Vagina (tissue), 2 donors: ENCODE measurements around the gene CD180. TPM values are rescaled to one million over a fixed set of nuclear protein-coding genes. Genes with fewer than 3 reads are reported as not detected.

ENCODE experiments used
- DNase-seq, 2 donors: peaks; one replicate each; pipeline ENCODE4 v3.0.0-alpha.2; 2017; ENCODE audit errors: extremely low spot score in 2 of 2
- H3K27ac ChIP-seq: fragments of 200-600 bp; sonication (generic); one replicate; pipeline ENCODE4 v1.5.1; 2019
- H3K27me3 ChIP-seq: fragments of 200-600 bp; sonication (generic); one replicate; pipeline ENCODE4 v1.5.1; 2019
- H3K36me3 ChIP-seq, 2 donors: fragments of 200-600 bp; sonication (generic); one replicate each; pipeline ENCODE4 v1.5.1; 2017 to 2019
- H3K4me1 ChIP-seq: fragments of 200-600 bp; sonication (generic); one replicate; pipeline ENCODE4 v1.5.1; 2019
- H3K4me3 ChIP-seq, 2 donors: fragments of 200-600 bp; sonication (generic); 1 replicate in 1 of 2; 2 replicates in 1 of 2; pipeline ENCODE4 v1.5.1; 2016 to 2019
- H3K9me3 ChIP-seq: fragments of 200-600 bp; sonication (generic); one replicate; pipeline ENCODE4 v1.5.1; 2019
- CTCF ChIP-seq, 3 experiments: fragments of 450-650 bp in 2 of 3; fragments of 200-600 bp in 1 of 3; sonication (generic) in 1 of 3; IDR thresholded peaks; one replicate each; pipeline ENCODE4 v1.5.1; 2017 to 2019; ENCODE audit warnings: antibody characterized with exemption in 3 of 3, mild to moderate bottlenecking in 2 of 3, moderate library complexity in 2 of 3
- POLR2A ChIP-seq, 2 donors: fragments of 450-650 bp; IDR thresholded peaks; one replicate each; pipeline ENCODE4 v1.6.1; 2017; ENCODE audit warnings: antibody characterized with exemption in 2 of 2, mild to moderate bottlenecking in 2 of 2, moderate library complexity in 2 of 2
- POLR2AphosphoS5 ChIP-seq, 2 donors: sonication (generic); formaldehyde crosslinking; IDR thresholded peaks; one replicate each; pipeline ENCODE4 v1.9.0; 2017; ENCODE audit warnings: antibody characterized with exemption in 2 of 2, mild to moderate bottlenecking in 2 of 2, low read depth in 1 of 2; ENCODE audit not compliant: insufficient read depth in 1 of 2
- intact Hi-C: fragments of 100-400 bp; cut with DNase I; formaldehyde crosslinking; loops from one replicate; pipeline ENCODE4 v1.15.1; 2023
- total RNA-seq: library from RNA; depleted of rRNA; stranded (reverse); fragments of >200 nt; gene quantifications from one replicate; pipeline ENCODE4 v1.2.3, GENCODE V29; 2016

The CD180 gene
- total RNA-seq, 1 donor from 2014 or later = 2.0 TPM

DNA sequence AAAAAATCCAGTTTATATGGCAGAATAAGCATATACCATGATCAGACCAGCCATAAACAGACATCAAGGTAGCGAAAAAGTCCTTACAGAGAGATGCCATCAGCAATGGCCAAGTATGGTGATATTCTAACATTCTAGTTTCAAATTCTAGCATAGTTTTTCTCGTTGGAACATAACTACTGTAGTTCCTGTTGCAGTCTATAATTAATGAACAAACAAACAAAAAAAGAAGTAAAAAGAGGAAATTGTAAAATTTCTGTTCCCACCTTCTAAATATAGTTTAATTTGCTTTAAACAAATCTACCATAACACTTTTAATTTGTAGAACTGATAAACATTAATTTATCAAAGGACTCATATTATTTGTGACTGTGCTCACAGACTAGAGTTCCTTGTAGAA lies 9.9 kb upstream of the CD180 start:
- DNase-seq = no peak
- H3K4me1 ChIP-seq = peaks cover 28% of the 10 kb centered on the region
- no peak for TF ChIP-seq POLR2AphosphoS5 (IDR thresholded peaks at IDR 0.05; ENCODE audit: insufficient read depth in 1 of 2, low read depth in 1 of 2)
- no peak for TF ChIP-seq CTCF (IDR thresholded peaks at IDR 0.05)
- TF ChIP-seq POLR2A (IDR thresholded peaks at IDR 0.05) = no peak
- no peaks in the 10 kb centered on the region for H3K9me3 ChIP-seq
- peak overlapping the region; percentile 51 for H3K27ac ChIP-seq
- no peaks in the 10 kb centered on the region for H3K27me3 ChIP-seq
- no peak overlapping the region for H3K4me3 ChIP-seq
- intact Hi-C loops = loop anchor here (10.0 kb wide), 1 partner anchor 52 kb away; no protein-coding TSS in a partner anchor
- H3K36me3 ChIP-seq = no peaks in the 10 kb centered on the region

GRCh38 chr5:67205981-67206380 lies 9.4 kb upstream of the CD180 start:
- Histone ChIP-seq H3K36me3 (no peaks in the 10 kb centered on the region), H3K27ac (peak overlapping the region; percentile 51), H3K9me3 (no peaks in the 10 kb centered on the region), H3K4me3 (no peak overlapping the region), H3K27me3 (no peaks in the 10 kb centered on the region), H3K4me1 (peaks cover 28% of the 10 kb centered on the region)
- intact Hi-C loops = loop anchor here (10.0 kb wide), 1 partner anchor 51 kb away; no protein-coding TSS in a partner anchor
- TF ChIP-seq CTCF (IDR thresholded peaks at IDR 0.05) (no peak), POLR2A (IDR thresholded peaks at IDR 0.05) (no peak), POLR2AphosphoS5 (IDR thresholded peaks at IDR 0.05; ENCODE audit: insufficient read depth in 1 of 2, low read depth in 1 of 2) (no peak)
- DNase-seq = no peak

- H3K27me3 ChIP-seq = no peaks in the 10 kb centered on the region
- H3K4me3 ChIP-seq = no peak overlapping the region
- H3K36me3 ChIP-seq = no peaks in the 10 kb centered on the region
- H3K27ac ChIP-seq = peak overlapping the region; percentile 9
- H3K4me1 ChIP-seq = peaks cover 28% of the 10 kb centered on the region
- DNase-seq = no peak
- intact Hi-C loops = loop anchor here (10.0 kb wide), 1 partner anchor 50 kb away; no protein-coding TSS in a partner anchor
- no peaks in the 10 kb centered on the region for H3K9me3 ChIP-seq
- no peak for TF ChIP-seq POLR2AphosphoS5 (IDR thresholded peaks at IDR 0.05; ENCODE audit: insufficient read depth in 1 of 2, low read depth in 1 of 2)
- TF ChIP-seq CTCF (IDR thresholded peaks at IDR 0.05) = no peak
- TF ChIP-seq POLR2A (IDR thresholded peaks at IDR 0.05) = no peak
Observed at GRCh38 chr5:67204821-67205220, 8.2 kb upstream of the CD180 start.

GRCh38 chr5:67203701-67204074 lies 7.1 kb upstream of the CD180 start:
- H3K4me1 ChIP-seq = peaks cover 28% of the 10 kb centered on the region
- no peaks in the 10 kb centered on the region for H3K9me3 ChIP-seq
- no peaks in the 10 kb centered on the region for H3K27me3 ChIP-seq
- H3K27ac ChIP-seq = no peak overlapping the region
- no peak for DNase-seq
- H3K4me3 ChIP-seq = no peak overlapping the region
- TF ChIP-seq POLR2A (IDR thresholded peaks at IDR 0.05) (no peak), POLR2AphosphoS5 (IDR thresholded peaks at IDR 0.05; ENCODE audit: insufficient read depth in 1 of 2, low read depth in 1 of 2) (no peak), CTCF (IDR thresholded peaks at IDR 0.05) (no peak)
- intact Hi-C loops = loop anchor here (10.0 kb wide), 1 partner anchor 49 kb away; no protein-coding TSS in a partner anchor
- no peaks in the 10 kb centered on the region for H3K36me3 ChIP-seq

DNA sequence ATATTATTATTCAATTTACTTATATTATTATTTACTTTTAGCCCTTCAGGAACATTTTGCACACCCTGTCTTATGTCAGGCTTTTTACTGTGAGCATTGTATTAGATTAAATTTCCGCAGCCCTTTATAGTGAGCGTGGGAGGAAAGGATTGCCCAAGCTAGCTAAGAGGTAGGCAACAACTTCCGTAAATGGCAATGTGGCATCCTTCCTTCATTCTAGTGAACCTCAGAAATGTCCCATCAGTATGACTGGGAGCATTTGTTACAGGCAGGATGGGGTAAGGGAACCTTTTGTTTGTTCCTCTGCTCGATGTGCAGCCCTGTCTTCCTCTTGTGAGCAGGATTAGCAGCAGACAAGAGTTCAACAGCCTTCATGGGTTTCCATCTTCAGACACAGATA lies 6.2 kb upstream of the CD180 start:
- no peak overlapping the region for H3K27ac ChIP-seq
- peaks cover 28% of the 10 kb centered on the region for H3K4me1 ChIP-seq
- no peak for TF ChIP-seq CTCF (IDR thresholded peaks at IDR 0.05)
- TF ChIP-seq POLR2AphosphoS5 (IDR thresholded peaks at IDR 0.05; ENCODE audit: insufficient read depth in 1 of 2, low read depth in 1 of 2) = no peak
- no peak for TF ChIP-seq POLR2A (IDR thresholded peaks at IDR 0.05)
- H3K27me3 ChIP-seq = no peaks in the 10 kb centered on the region
- H3K4me3 ChIP-seq = no peak overlapping the region
- H3K9me3 ChIP-seq = no peaks in the 10 kb centered on the region
- no peaks in the 10 kb centered on the region for H3K36me3 ChIP-seq
- no peak for DNase-seq
- intact Hi-C loops = loop anchor here (10.0 kb wide), 1 partner anchor 48 kb away; no protein-coding TSS in a partner anchor
